ENCODE results near the gene KCTD17.

DNA sequence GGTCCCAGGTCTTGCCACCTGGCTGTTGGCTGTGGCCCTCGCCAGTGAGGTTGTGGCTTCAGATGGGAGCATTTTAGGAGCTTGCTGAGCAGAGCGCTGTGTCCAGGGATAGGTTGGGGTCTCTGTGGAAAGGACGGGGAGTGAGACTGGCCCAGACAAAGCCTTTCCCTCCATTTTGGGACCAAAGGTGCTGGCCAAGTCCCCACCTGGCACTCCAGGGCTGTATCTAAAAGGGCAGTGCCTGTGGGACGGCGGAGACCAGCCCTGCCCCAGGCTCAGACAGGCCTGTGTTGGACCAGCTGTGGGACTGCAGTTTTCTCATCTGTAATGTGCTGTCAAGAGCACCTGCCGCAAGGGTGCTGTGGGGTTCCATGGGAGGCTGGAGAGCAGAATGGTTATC lies 5.0 kb upstream of the KCTD17 start:
- TF ChIP-seq, protein P1, sequence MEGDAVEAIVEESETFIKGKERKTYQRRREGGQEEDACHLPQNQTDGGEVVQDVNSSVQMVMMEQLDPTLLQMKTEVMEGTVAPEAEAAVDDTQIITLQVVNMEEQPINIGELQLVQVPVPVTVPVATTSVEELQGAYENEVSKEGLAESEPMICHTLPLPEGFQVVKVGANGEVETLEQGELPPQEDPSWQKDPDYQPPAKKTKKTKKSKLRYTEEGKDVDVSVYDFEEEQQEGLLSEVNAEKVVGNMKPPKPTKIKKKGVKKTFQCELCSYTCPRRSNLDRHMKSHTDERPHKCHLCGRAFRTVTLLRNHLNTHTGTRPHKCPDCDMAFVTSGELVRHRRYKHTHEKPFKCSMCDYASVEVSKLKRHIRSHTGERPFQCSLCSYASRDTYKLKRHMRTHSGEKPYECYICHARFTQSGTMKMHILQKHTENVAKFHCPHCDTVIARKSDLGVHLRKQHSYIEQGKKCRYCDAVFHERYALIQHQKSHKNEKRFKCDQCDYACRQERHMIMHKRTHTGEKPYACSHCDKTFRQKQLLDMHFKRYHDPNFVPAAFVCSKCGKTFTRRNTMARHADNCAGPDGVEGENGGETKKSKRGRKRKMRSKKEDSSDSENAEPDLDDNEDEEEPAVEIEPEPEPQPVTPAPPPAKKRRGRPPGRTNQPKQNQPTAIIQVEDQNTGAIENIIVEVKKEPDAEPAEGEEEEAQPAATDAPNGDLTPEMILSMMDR (IDR thresholded peaks at IDR 0.05): no peak
- TF ChIP-seq POLR2A (IDR thresholded peaks at IDR 0.05): no peak

Data from Peyer's patch (tissue), 4 donors.